CD8-positive, alpha-beta memory T cell (primary cell): ENCODE results near the gene SLC35A3. TPM values are rescaled to one million over a fixed set of nuclear protein-coding genes. Genes with fewer than 3 reads are reported as not detected.
A peak's percentile ranks its signal among the peaks of the same experiment; 100 is the strongest.
"Not testable (repeated sequence)": the region's sequence is repeated elsewhere in the genome, so short reads cannot be mapped to it uniquely, and the experiment has no call there.

Experiments
- CTCF ChIA-PET: fragments of 350-600 bp; sonication (Branson Sonifier 250); formaldehyde crosslinking; loops from one replicate; lab custom pipeline; 2021; ENCODE audit warnings: antibody characterized with exemption; lab: Charles Lee
- POLR2A ChIA-PET: fragments of 350-600 bp; sonication (Branson Sonifier 250); formaldehyde crosslinking; loops from one replicate; lab custom pipeline; 2021; ENCODE audit warnings: antibody characterized with exemption; lab: Charles Lee
- DNase-seq, 5 donors: peaks; one replicate each; pipeline versions ENCODE4 v3.0.0 to v3.0.0-alpha.2; 2020 to 2022; ENCODE audit warnings: mixed read lengths in 1 of 5
- H3K27ac ChIP-seq: one replicate; pipeline ENCODE4 v1.7.0; 2013; ENCODE audit warnings: low read depth, mild to moderate bottlenecking, low read length, moderate library complexity
- H3K27me3 ChIP-seq: 2 replicates; pipeline ENCODE4 v1.7.0; 2013; ENCODE audit warnings: low read length, mild to moderate bottlenecking; ENCODE audit not compliant: insufficient read depth, poor library complexity, severe bottlenecking
- H3K36me3 ChIP-seq: 2 replicates; pipeline ENCODE4 v1.7.0; 2013; ENCODE audit warnings: mild to moderate bottlenecking, low read length, moderate library complexity; ENCODE audit not compliant: insufficient read depth
- H3K4me1 ChIP-seq: 2 replicates; pipeline ENCODE4 v1.7.0; 2013; ENCODE audit warnings: mild to moderate bottlenecking, low read length, moderate library complexity; ENCODE audit not compliant: insufficient read depth
- H3K4me3 ChIP-seq: 2 replicates; pipeline ENCODE4 v1.7.0; 2013; ENCODE audit warnings: mild to moderate bottlenecking, low read length
- H3K9me3 ChIP-seq: 2 replicates; pipeline ENCODE4 v1.7.0; 2013; ENCODE audit warnings: mild to moderate bottlenecking, low read length
- H3K27ac Mint-ChIP-seq, 8 donors: one replicate each; pipeline ENCODE4 v1.8.0; 2020 to 2021; ENCODE audit warnings: mixed read lengths in 8 of 8, mild to moderate bottlenecking in 6 of 8, inconsistent platforms in 3 of 8, moderate library complexity in 3 of 8
- H3K27me3 Mint-ChIP-seq, 2 donors: one replicate each; pipeline ENCODE4 v1.8.0; 2020 to 2021; ENCODE audit warnings: mixed read lengths in 2 of 2, mild to moderate bottlenecking in 1 of 2, moderate library complexity in 1 of 2
- H3K36me3 Mint-ChIP-seq, 3 donors: one replicate each; pipeline ENCODE4 v1.8.0; 2020 to 2021; ENCODE audit warnings: mixed read lengths in 3 of 3, inconsistent platforms in 1 of 3, mild to moderate bottlenecking in 1 of 3
- H3K4me1 Mint-ChIP-seq, 3 donors: one replicate each; pipeline ENCODE4 v1.8.0; 2020 to 2021; ENCODE audit warnings: mixed read lengths in 3 of 3, inconsistent platforms in 1 of 3, mild to moderate bottlenecking in 1 of 3
- H3K4me3 Mint-ChIP-seq, 7 donors: one replicate each; pipeline ENCODE4 v1.8.0; 2020 to 2021; ENCODE audit warnings: mixed read lengths in 7 of 7, mild to moderate bottlenecking in 6 of 7, moderate library complexity in 4 of 7, inconsistent platforms in 2 of 7
- H3K9me3 Mint-ChIP-seq, 5 donors: one replicate each; pipeline ENCODE4 v1.8.0; 2020 to 2022; ENCODE audit warnings: mixed read lengths in 5 of 5, mild to moderate bottlenecking in 3 of 5, moderate library complexity in 2 of 5, inconsistent platforms in 1 of 5
- polyA plus RNA-seq: library from polyadenylated mRNA; unstranded; fragments of 300-500 nt; fragmentation: Illumina TruSeq; gene quantifications from one replicate; pipeline ENCODE4 v1.2.3, GENCODE V29; 2021
- total RNA-seq, 2 experiments: library from RNA; stranded (reverse); gene quantifications; one replicate each; pipeline ENCODE4 v1.2.3, GENCODE V29; 2021

The SLC35A3 gene
- total and polyA plus RNA-seq, 3 experiments from 2014 or later = 14.1 to 17.0 (median 16.6) TPM

- DNase-seq = no peak
- Histone ChIP-seq H3K9me3 (no peaks in the 10 kb centered on the region), H3K4me1 (no peaks in the 10 kb centered on the region), H3K4me3 (no peak overlapping the region), H3K27me3 (no peaks in the 10 kb centered on the region), H3K27ac (no peak overlapping the region), H3K36me3 (no peaks in the 10 kb centered on the region)
- Mint-ChIP-seq H3K4me1 (no peaks in the 10 kb centered on the region), H3K9me3 (no peaks in the 10 kb centered on the region), H3K27ac (peak overlapping the region in 1 of 8 donors; percentile 43), H3K36me3 (no peaks in the 10 kb centered on the region), H3K27me3 (peaks cover 0 to 3% of the 10 kb centered on the region in 2 donors), H3K4me3 (no peak overlapping the region)
- POLR2A ChIA-PET = no interaction called here
- CTCF ChIA-PET = no interaction called here
These were observed 19.3 kb upstream of the SLC35A3 start for GRCh38 chr1:99950486-99950885.

DNA sequence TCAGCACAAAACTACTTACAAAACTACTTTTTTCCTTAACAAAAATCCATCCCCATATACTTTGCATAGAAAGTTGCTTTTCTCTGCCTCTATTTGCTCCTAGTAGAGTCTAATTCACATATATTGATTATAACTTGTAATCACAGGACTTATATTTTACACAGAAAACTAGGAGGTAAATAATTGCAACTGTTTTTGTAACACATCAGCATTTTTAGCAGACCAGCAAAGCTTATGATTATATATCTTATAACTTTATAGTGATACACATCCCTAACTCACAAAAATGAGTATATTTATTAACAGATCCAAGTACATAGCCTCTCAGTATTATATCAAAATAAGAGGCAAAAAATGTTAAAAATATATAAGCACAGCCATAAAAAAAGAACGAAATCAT lies 17.3 kb upstream of the SLC35A3 start:
- Mint-ChIP-seq H3K9me3 (no peaks in the 10 kb centered on the region), H3K27me3 (peaks cover 0 to 5% of the 10 kb centered on the region in 2 donors), H3K4me1 (no peaks in the 10 kb centered on the region), H3K4me3 (no peak overlapping the region), H3K36me3 (no peaks in the 10 kb centered on the region), H3K27ac (no peak overlapping the region)
- H3K36me3 ChIP-seq = no peaks in the 10 kb centered on the region
- no peak for DNase-seq
- H3K9me3 ChIP-seq = no peaks in the 10 kb centered on the region
- no peak overlapping the region for H3K4me3 ChIP-seq
- ChIA-PET POLR2A (no interaction called here), CTCF (no interaction called here)
- no peak overlapping the region for H3K27ac ChIP-seq
- no peaks in the 10 kb centered on the region for H3K27me3 ChIP-seq
- no peaks in the 10 kb centered on the region for H3K4me1 ChIP-seq

GRCh38 chr1:99955375-99955774 lies 14.4 kb upstream of the SLC35A3 start:
- Histone ChIP-seq H3K27me3 (no peaks in the 10 kb centered on the region), H3K4me1 (no peaks in the 10 kb centered on the region), H3K27ac (no peak overlapping the region), H3K9me3 (no peaks in the 10 kb centered on the region), H3K4me3 (no peak overlapping the region), H3K36me3 (no peaks in the 10 kb centered on the region)
- ChIA-PET CTCF (no interaction called here), POLR2A (no interaction called here)
- no peaks in the 10 kb centered on the region for H3K4me1 Mint-ChIP-seq
- DNase-seq = no peak
- H3K27ac Mint-ChIP-seq = no peak overlapping the region
- H3K27me3 Mint-ChIP-seq = peaks cover 0 to 5% of the 10 kb centered on the region in 2 donors
- no peaks in the 10 kb centered on the region for H3K36me3 Mint-ChIP-seq
- no peaks in the 10 kb centered on the region for H3K9me3 Mint-ChIP-seq
- no peak overlapping the region for H3K4me3 Mint-ChIP-seq

DNA sequence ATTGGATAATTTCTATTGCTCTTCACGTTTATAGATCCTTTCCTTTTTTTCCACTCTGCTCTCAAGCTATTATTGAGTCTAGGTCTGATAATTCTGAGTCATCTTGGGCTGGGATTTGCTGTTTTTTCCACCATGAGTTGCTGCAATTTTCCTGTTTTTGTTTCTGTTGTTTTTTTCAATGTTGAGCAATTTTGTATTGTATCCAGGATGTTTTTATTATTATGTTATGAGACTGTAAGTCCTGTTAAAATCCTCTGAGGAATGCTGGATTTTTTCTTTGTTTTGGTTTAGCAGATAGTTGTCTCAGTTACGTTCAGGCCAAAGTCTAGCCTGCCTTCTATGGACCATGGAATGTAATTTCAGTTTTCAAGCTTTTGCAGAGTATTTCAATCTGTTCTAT lies 13.0 kb upstream of the SLC35A3 start:
- Histone ChIP-seq H3K36me3 (no peaks in the 10 kb centered on the region), H3K27ac (no peak overlapping the region), H3K4me3 (no peak overlapping the region), H3K27me3 (no peaks in the 10 kb centered on the region), H3K4me1 (no peaks in the 10 kb centered on the region), H3K9me3 (no peaks in the 10 kb centered on the region)
- peaks cover 0 to 5% of the 10 kb centered on the region in 2 donors for H3K27me3 Mint-ChIP-seq
- H3K36me3 Mint-ChIP-seq = no peaks in the 10 kb centered on the region
- no peak overlapping the region for H3K27ac Mint-ChIP-seq
- ChIA-PET POLR2A (no interaction called here), CTCF (no interaction called here)
- H3K4me3 Mint-ChIP-seq = no peak overlapping the region
- no peak for DNase-seq
- H3K9me3 Mint-ChIP-seq = no peaks in the 10 kb centered on the region
- no peaks in the 10 kb centered on the region for H3K4me1 Mint-ChIP-seq

- ChIA-PET POLR2A (no interaction called here), CTCF (no interaction called here)
- no peaks in the 10 kb centered on the region for H3K9me3 Mint-ChIP-seq
These were observed 12.0 kb upstream of the SLC35A3 start for GRCh38 chr1:99957818-99958217.

DNA sequence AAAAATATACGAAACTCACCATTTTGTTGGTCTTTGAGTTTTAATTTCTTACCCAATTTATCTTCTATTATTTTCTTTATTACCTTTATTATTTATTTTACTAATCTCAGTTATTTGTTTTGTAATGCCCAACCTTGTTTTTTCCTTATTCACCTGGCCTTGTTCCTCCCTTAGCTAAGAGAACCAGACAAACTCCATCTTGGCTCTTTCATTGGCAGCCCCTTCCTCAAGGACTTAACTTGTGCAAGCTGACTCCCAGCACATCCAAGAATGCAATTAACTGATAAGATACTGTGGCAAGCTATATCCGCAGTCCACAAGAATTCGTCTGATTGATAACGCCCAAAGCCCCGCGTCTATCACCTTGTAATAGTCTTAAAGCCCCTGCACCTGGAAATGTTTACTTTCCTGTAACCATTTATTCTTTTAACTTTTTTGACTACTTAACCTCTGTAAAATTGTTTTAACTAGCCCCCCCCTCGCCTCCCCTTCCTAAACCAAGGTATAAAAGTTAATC lies 10.5 kb upstream of the SLC35A3 start:
- H3K4me3 ChIP-seq, H3K36me3 Mint-ChIP-seq, H3K4me3 Mint-ChIP-seq, H3K9me3 Mint-ChIP-seq, H3K4me1 ChIP-seq, CTCF ChIA-PET, H3K36me3 ChIP-seq, H3K9me3 ChIP-seq, H3K4me1 Mint-ChIP-seq, POLR2A ChIA-PET, H3K27ac Mint-ChIP-seq, DNase-seq, H3K27ac ChIP-seq, H3K27me3 Mint-ChIP-seq, H3K27me3 ChIP-seq: not testable (repeated sequence)

More at GRCh38 chr1:99957818-99958217, 12.0 kb upstream of the SLC35A3 start:
- no peaks in the 10 kb centered on the region for H3K9me3 ChIP-seq
- H3K27me3 ChIP-seq = no peaks in the 10 kb centered on the region
- no peak overlapping the region for H3K27ac ChIP-seq
- H3K36me3 Mint-ChIP-seq = no peaks in the 10 kb centered on the region
- H3K4me1 ChIP-seq = no peaks in the 10 kb centered on the region
- no peak overlapping the region for H3K4me3 ChIP-seq
- peaks cover 0 to 2% of the 10 kb centered on the region in 2 donors for H3K27me3 Mint-ChIP-seq
- no peaks in the 10 kb centered on the region for H3K4me1 Mint-ChIP-seq
- no peak overlapping the region for H3K27ac Mint-ChIP-seq
- H3K36me3 ChIP-seq = no peaks in the 10 kb centered on the region
- no peak for DNase-seq
- H3K4me3 Mint-ChIP-seq = no peak overlapping the region

DNA sequence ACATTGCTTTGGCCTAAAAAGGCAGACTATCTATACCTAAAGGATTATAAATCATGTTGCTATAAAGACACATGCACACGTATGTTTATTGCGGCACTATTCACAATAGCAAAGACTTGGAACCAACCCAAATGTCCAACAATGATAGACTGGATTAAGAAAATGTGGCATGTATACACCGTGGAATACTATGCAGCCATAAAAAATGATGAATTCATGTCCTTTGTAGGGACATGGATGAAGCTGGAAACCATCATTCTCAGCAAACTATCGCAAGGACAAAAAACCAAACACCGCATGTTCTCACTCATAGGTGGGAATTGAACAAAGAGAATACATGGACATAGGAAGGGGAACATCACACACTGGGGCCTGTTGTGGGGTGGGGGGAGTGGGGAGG lies 9.5 kb upstream of the SLC35A3 start:
- H3K27me3 Mint-ChIP-seq = not testable (repeated sequence)
- CTCF ChIA-PET = interaction anchor here (0.7 kb wide), 1 partner anchor 440 kb away, joined by 3 read pairs; no protein-coding TSS in a partner anchor

GRCh38 chr1:99963041-99963795 lies 6.6 kb upstream of the SLC35A3 start:
- no peak overlapping the region for H3K4me3 ChIP-seq
- Mint-ChIP-seq H3K4me3 (no peak overlapping the region), H3K4me1 (peaks cover 2% of the 10 kb centered on the region in 3 donors), H3K27ac (no peak overlapping the region), H3K9me3 (no peaks in the 10 kb centered on the region), H3K36me3 (peaks cover 0 to 2% (median 0%) of the 10 kb centered on the region in 3 donors), H3K27me3 (no peaks in the 10 kb centered on the region)
- H3K4me1 ChIP-seq = no peaks in the 10 kb centered on the region
- H3K27me3 ChIP-seq = no peaks in the 10 kb centered on the region
- CTCF ChIA-PET = no interaction called here
- H3K9me3 ChIP-seq = no peaks in the 10 kb centered on the region
- H3K36me3 ChIP-seq = no peaks in the 10 kb centered on the region
- POLR2A ChIA-PET = no interaction called here
- DNase-seq = no peak
- H3K27ac ChIP-seq = no peak overlapping the region

More for the DNA sequence above, 9.5 kb upstream of the SLC35A3 start:
- H3K27me3 ChIP-seq, H3K27ac Mint-ChIP-seq, POLR2A ChIA-PET, H3K4me3 Mint-ChIP-seq, H3K36me3 Mint-ChIP-seq, DNase-seq, H3K4me3 ChIP-seq, H3K27ac ChIP-seq, H3K9me3 Mint-ChIP-seq, H3K4me1 ChIP-seq, H3K36me3 ChIP-seq, H3K4me1 Mint-ChIP-seq, H3K9me3 ChIP-seq: not testable (repeated sequence)
